RWPE2 (cell line): ENCODE measurements around the gene ZKSCAN3.
"Not testable (repeated sequence)": the region's sequence is repeated elsewhere in the genome, so short reads cannot be mapped to it uniquely, and the experiment has no call there.

Source experiments
- ATAC-seq: fragments of 200-7000 bp; cut with Tn5 transposase; 3 replicates; pipeline ENCODE4 v1.9.1; 2021; ENCODE audit warnings: low read depth
- DNase-seq: peaks from one replicate; pipeline ENCODE4 v3.0.0-alpha.2; 2020; ENCODE audit warnings: low spot score
- H3K27ac ChIP-seq: fragments of 450-650 bp; 2 replicates; pipeline ENCODE4 v1.5.1; 2017; ENCODE audit warnings: mild to moderate bottlenecking; ENCODE audit not compliant: poor library complexity, severe bottlenecking
- H3K27me3 ChIP-seq: fragments of 250-450 bp; sonication (Bioruptor Pico); 2 replicates; pipeline ENCODE4 v1.5.1; 2021; ENCODE audit warnings: mild to moderate bottlenecking, moderate library complexity; ENCODE audit not compliant: insufficient read depth, poor library complexity, severe bottlenecking
- H3K36me3 ChIP-seq: fragments of 250-450 bp; sonication (Bioruptor Pico); 2 replicates; pipeline ENCODE4 v1.5.1; 2020; ENCODE audit warnings: low read depth, mild to moderate bottlenecking, moderate library complexity
- H3K4me1 ChIP-seq: fragments of 250-450 bp; sonication (Bioruptor Pico); 2 replicates; pipeline ENCODE4 v1.5.1; 2021; ENCODE audit warnings: mild to moderate bottlenecking, moderate library complexity; ENCODE audit not compliant: insufficient read depth, poor library complexity, severe bottlenecking
- H3K4me3 ChIP-seq: fragments of 250-450 bp; sonication (Bioruptor Pico); 2 replicates; pipeline ENCODE4 v1.5.1; 2021; ENCODE audit warnings: mild to moderate bottlenecking, moderate library complexity; ENCODE audit not compliant: severe bottlenecking
- H3K9me3 ChIP-seq: fragments of 250-450 bp; sonication (Bioruptor Pico); 2 replicates; pipeline ENCODE4 v1.5.1; 2021; ENCODE audit warnings: mild to moderate bottlenecking, moderate library complexity; ENCODE audit not compliant: severe bottlenecking
- CTCF ChIP-seq: fragments of 450-650 bp; IDR thresholded peaks from one replicate; pipeline ENCODE4 v1.5.1; 2017; ENCODE audit warnings: mild to moderate bottlenecking, moderate library complexity; ENCODE audit not compliant: poor library complexity, severe bottlenecking

The ZKSCAN3 gene

GRCh38 chr6:28355743-28356665 lies 6.3 kb downstream of the ZKSCAN3 start:
- Histone ChIP-seq H3K27me3 (no peaks in the 10 kb centered on the region), H3K27ac (peak overlapping the region; percentile 35), H3K9me3 (peaks cover under 1% of the 10 kb centered on the region), H3K4me3 (peak overlapping the region; percentile 44), H3K4me1 (peaks cover 17% of the 10 kb centered on the region), H3K36me3 (no peaks in the 10 kb centered on the region)
- no peak for DNase-seq
- peak; percentile 88 for TF ChIP-seq CTCF
- peak; percentile 76 for ATAC-seq

GRCh38 chr6:28356666-28357020 lies 6.9 kb downstream of the ZKSCAN3 start:
- no peaks in the 10 kb centered on the region for H3K27me3 ChIP-seq
- no peaks in the 10 kb centered on the region for H3K9me3 ChIP-seq
- peaks cover 11% of the 10 kb centered on the region for H3K4me1 ChIP-seq
- H3K4me3 ChIP-seq = no peak overlapping the region
- peak overlapping the region; percentile 35 for H3K27ac ChIP-seq
- DNase-seq = no peak
- H3K36me3 ChIP-seq = no peaks in the 10 kb centered on the region
- no peak for ATAC-seq
- TF ChIP-seq CTCF = no peak

GRCh38 chr6:28357036-28357435 lies 7.3 kb downstream of the ZKSCAN3 start:
- TF ChIP-seq CTCF = no peak
- no peak overlapping the region for H3K27ac ChIP-seq
- no peaks in the 10 kb centered on the region for H3K9me3 ChIP-seq
- no peak for DNase-seq
- no peak for ATAC-seq
- no peak overlapping the region for H3K4me3 ChIP-seq
- peaks cover 3% of the 10 kb centered on the region for H3K36me3 ChIP-seq
- no peaks in the 10 kb centered on the region for H3K27me3 ChIP-seq
- peaks cover 11% of the 10 kb centered on the region for H3K4me1 ChIP-seq

GRCh38 chr6:28359562-28359961 lies 9.8 kb downstream of the ZKSCAN3 start:
- not testable (repeated sequence) for H3K27me3 ChIP-seq, H3K4me3 ChIP-seq, DNase-seq, H3K4me1 ChIP-seq, H3K27ac ChIP-seq, H3K9me3 ChIP-seq, ATAC-seq
- peaks cover 16% of the 10 kb centered on the region for H3K36me3 ChIP-seq

- ATAC-seq (no peak), DNase-seq (no peak)
- TF ChIP-seq CTCF = no peak
- H3K27me3 ChIP-seq = no peaks in the 10 kb centered on the region
- H3K9me3 ChIP-seq = no peaks in the 10 kb centered on the region
- no peak overlapping the region for H3K4me3 ChIP-seq
- peaks cover 22% of the 10 kb centered on the region for H3K36me3 ChIP-seq
- H3K4me1 ChIP-seq = peaks cover 5% of the 10 kb centered on the region
- no peak overlapping the region for H3K27ac ChIP-seq
Measured at GRCh38 chr6:28360961-28361360, 11.2 kb downstream of the ZKSCAN3 start.

GRCh38 chr6:28365590-28365989 lies 15.8 kb downstream of the ZKSCAN3 start:
- H3K36me3 ChIP-seq = peaks cover 26% of the 10 kb centered on the region
- DNase-seq, H3K9me3 ChIP-seq, H3K4me3 ChIP-seq, H3K27ac ChIP-seq, ATAC-seq, H3K4me1 ChIP-seq, H3K27me3 ChIP-seq: not testable (repeated sequence)
